ENCODE measurements around the gene ITGA11. TPM values are rescaled to one million over a fixed set of nuclear protein-coding genes. Genes with fewer than 3 reads are reported as not detected.

ITGA11 gene
- total and polyA plus RNA-seq, 2 donors, result 0.21 to 0.47 TPM

GRCh38 chr15:68276668-68277067 is 155.3 kb downstream of the ITGA11 start:
- 65% methylated on average over 3 of the region's 3 CpGs for WGBS
- Histone ChIP-seq H3K9me3 (ENCODE audit: control insufficient read depth in 2 of 2, insufficient read depth in 1 of 2, low read length in 1 of 2) (no peaks in the 10 kb centered on the region), H3K27me3 (ENCODE audit: control insufficient read depth in 2 of 2, insufficient read depth in 1 of 2, low read length in 1 of 2) (peaks cover 0 to 3% of the 10 kb centered on the region in 2 donors), H3K4me1 (ENCODE audit: control insufficient read depth in 2 of 2, insufficient read depth in 2 of 2, low read length in 2 of 2) (peaks cover 11 to 29% of the 10 kb centered on the region in 2 donors), H3K4me3 (ENCODE audit: low read length in 2 of 2) (peak overlapping the region; percentile 79 to 89), H3K27ac (ENCODE audit: low read depth in 1 of 2, low read length in 1 of 2) (peak overlapping the region; percentile 98), H3K36me3 (ENCODE audit: control insufficient read depth in 2 of 2, insufficient read depth in 2 of 2, low read length in 1 of 2) (no peaks in the 10 kb centered on the region)
- no peak for DNase-seq (ENCODE audit: low read depth in 6 of 9, low spot score in 9 of 9)

GRCh38 chr15:68275165-68275746 is 156.7 kb downstream of the ITGA11 start:
- Histone ChIP-seq H3K4me3 (ENCODE audit: low read length in 2 of 2) (no peak overlapping the region), H3K27ac (ENCODE audit: low read depth in 1 of 2, low read length in 1 of 2) (no peak overlapping the region), H3K36me3 (ENCODE audit: control insufficient read depth in 2 of 2, insufficient read depth in 2 of 2, low read length in 1 of 2) (no peaks in the 10 kb centered on the region), H3K9me3 (ENCODE audit: control insufficient read depth in 2 of 2, insufficient read depth in 1 of 2, low read length in 1 of 2) (no peaks in the 10 kb centered on the region), H3K27me3 (ENCODE audit: control insufficient read depth in 2 of 2, insufficient read depth in 1 of 2, low read length in 1 of 2) (peaks cover 0 to 3% of the 10 kb centered on the region in 2 donors), H3K4me1 (ENCODE audit: control insufficient read depth in 2 of 2, insufficient read depth in 2 of 2, low read length in 2 of 2) (peaks cover 7 to 23% of the 10 kb centered on the region in 2 donors)
- DNase-seq (ENCODE audit: low read depth in 6 of 9, low spot score in 9 of 9), result no peak
- WGBS, result 95% methylated on average over 3 of the region's 3 CpGs

GRCh38 chr15:68274201-68274848 is 157.6 kb downstream of the ITGA11 start:
- Histone ChIP-seq H3K4me1 (ENCODE audit: control insufficient read depth in 2 of 2, insufficient read depth in 2 of 2, low read length in 2 of 2) (peaks cover 0 to 17% of the 10 kb centered on the region in 2 donors), H3K27ac (ENCODE audit: low read depth in 1 of 2, low read length in 1 of 2) (no peak overlapping the region), H3K4me3 (ENCODE audit: low read length in 2 of 2) (no peak overlapping the region), H3K27me3 (ENCODE audit: control insufficient read depth in 2 of 2, insufficient read depth in 1 of 2, low read length in 1 of 2) (peaks cover 0 to 3% of the 10 kb centered on the region in 2 donors), H3K9me3 (ENCODE audit: control insufficient read depth in 2 of 2, insufficient read depth in 1 of 2, low read length in 1 of 2) (no peaks in the 10 kb centered on the region), H3K36me3 (ENCODE audit: control insufficient read depth in 2 of 2, insufficient read depth in 2 of 2, low read length in 1 of 2) (no peaks in the 10 kb centered on the region)
- 83% methylated on average over 5 of the region's 5 CpGs for WGBS
- DNase-seq (ENCODE audit: low read depth in 6 of 9, low spot score in 9 of 9), result no peak

- Histone ChIP-seq H3K4me1 (ENCODE audit: control insufficient read depth in 2 of 2, insufficient read depth in 2 of 2, low read length in 2 of 2) (peaks cover 0 to 11% of the 10 kb centered on the region in 2 donors), H3K27ac (ENCODE audit: low read depth in 1 of 2, low read length in 1 of 2) (peak overlapping the region in 1 of 2 donors; percentile 36), H3K36me3 (ENCODE audit: control insufficient read depth in 2 of 2, insufficient read depth in 2 of 2, low read length in 1 of 2) (no peaks in the 10 kb centered on the region), H3K27me3 (ENCODE audit: control insufficient read depth in 2 of 2, insufficient read depth in 1 of 2, low read length in 1 of 2) (peaks cover 0 to 3% of the 10 kb centered on the region in 2 donors), H3K4me3 (ENCODE audit: low read length in 2 of 2) (no peak overlapping the region), H3K9me3 (ENCODE audit: control insufficient read depth in 2 of 2, insufficient read depth in 1 of 2, low read length in 1 of 2) (no peaks in the 10 kb centered on the region)
- 99% methylated on average over 1 of the region's 1 CpG for WGBS
- no peak for DNase-seq (ENCODE audit: low read depth in 6 of 9, low spot score in 9 of 9)
These were observed 159.2 kb downstream of the ITGA11 start for GRCh38 chr15:68272721-68273271.

- no peak overlapping the region for H3K4me3 ChIP-seq (ENCODE audit: low read length in 2 of 2)
- no peaks in the 10 kb centered on the region for H3K9me3 ChIP-seq (ENCODE audit: control insufficient read depth in 2 of 2, insufficient read depth in 1 of 2, low read length in 1 of 2)
- H3K36me3 ChIP-seq (ENCODE audit: control insufficient read depth in 2 of 2, insufficient read depth in 2 of 2, low read length in 1 of 2), result no peaks in the 10 kb centered on the region
- H3K27me3 ChIP-seq (ENCODE audit: control insufficient read depth in 2 of 2, insufficient read depth in 1 of 2, low read length in 1 of 2), result peaks cover 3 to 4% of the 10 kb centered on the region in 2 donors
- peak overlapping the region; percentile 1 to 46 for H3K27ac ChIP-seq (ENCODE audit: low read depth in 1 of 2, low read length in 1 of 2)
- DNase-seq (ENCODE audit: low read depth in 6 of 9, low spot score in 9 of 9), result no peak
- 91% methylated on average over 11 of the region's 11 CpGs for WGBS
- peaks cover 0 to 11% of the 10 kb centered on the region in 2 donors for H3K4me1 ChIP-seq (ENCODE audit: control insufficient read depth in 2 of 2, insufficient read depth in 2 of 2, low read length in 2 of 2)
These were observed 160.0 kb downstream of the ITGA11 start for GRCh38 chr15:68271854-68272471.

GRCh38 chr15:68268405-68268804 is 163.6 kb downstream of the ITGA11 start:
- H3K27ac ChIP-seq (ENCODE audit: low read depth in 1 of 2, low read length in 1 of 2), result no peak overlapping the region
- 64% methylated on average over 3 of the region's 3 CpGs for WGBS

GRCh38 chr15:68265674-68266073 is 166.3 kb downstream of the ITGA11 start:
- 96% methylated on average over 3 of the region's 3 CpGs for WGBS
- DNase-seq (ENCODE audit: low read depth in 6 of 9, low spot score in 9 of 9), result no peak
- H3K27me3 ChIP-seq (ENCODE audit: control insufficient read depth in 2 of 2, insufficient read depth in 1 of 2, low read length in 1 of 2), result peaks cover 2 to 4% of the 10 kb centered on the region in 2 donors
- H3K36me3 ChIP-seq (ENCODE audit: control insufficient read depth in 2 of 2, insufficient read depth in 2 of 2, low read length in 1 of 2), result no peaks in the 10 kb centered on the region
- H3K4me3 ChIP-seq (ENCODE audit: low read length in 2 of 2), result no peak overlapping the region
- H3K9me3 ChIP-seq (ENCODE audit: control insufficient read depth in 2 of 2, insufficient read depth in 1 of 2, low read length in 1 of 2), result no peaks in the 10 kb centered on the region
- H3K27ac ChIP-seq (ENCODE audit: low read depth in 1 of 2, low read length in 1 of 2), result no peak overlapping the region
- no peaks in the 10 kb centered on the region for H3K4me1 ChIP-seq (ENCODE audit: control insufficient read depth in 2 of 2, insufficient read depth in 2 of 2, low read length in 2 of 2)

More at GRCh38 chr15:68268405-68268804, 163.6 kb downstream of the ITGA11 start:
- no peak for DNase-seq (ENCODE audit: low read depth in 6 of 9, low spot score in 9 of 9)
- Histone ChIP-seq H3K4me1 (ENCODE audit: control insufficient read depth in 2 of 2, insufficient read depth in 2 of 2, low read length in 2 of 2) (peaks cover 0 to 6% of the 10 kb centered on the region in 2 donors), H3K36me3 (ENCODE audit: control insufficient read depth in 2 of 2, insufficient read depth in 2 of 2, low read length in 1 of 2) (no peaks in the 10 kb centered on the region), H3K9me3 (ENCODE audit: control insufficient read depth in 2 of 2, insufficient read depth in 1 of 2, low read length in 1 of 2) (no peaks in the 10 kb centered on the region), H3K4me3 (ENCODE audit: low read length in 2 of 2) (no peak overlapping the region), H3K27me3 (ENCODE audit: control insufficient read depth in 2 of 2, insufficient read depth in 1 of 2, low read length in 1 of 2) (peaks cover 4 to 5% of the 10 kb centered on the region in 2 donors)

- H3K4me3 ChIP-seq (ENCODE audit: low read length in 2 of 2), result no peak overlapping the region
- H3K4me1 ChIP-seq (ENCODE audit: control insufficient read depth in 2 of 2, insufficient read depth in 2 of 2, low read length in 2 of 2), result no peaks in the 10 kb centered on the region
- no peak overlapping the region for H3K27ac ChIP-seq (ENCODE audit: low read depth in 1 of 2, low read length in 1 of 2)
- DNase-seq (ENCODE audit: low read depth in 6 of 9, low spot score in 9 of 9), result no peak
- peaks cover 2 to 4% of the 10 kb centered on the region in 2 donors for H3K27me3 ChIP-seq (ENCODE audit: control insufficient read depth in 2 of 2, insufficient read depth in 1 of 2, low read length in 1 of 2)
- 98% methylated on average over 4 of the region's 4 CpGs for WGBS
- H3K9me3 ChIP-seq (ENCODE audit: control insufficient read depth in 2 of 2, insufficient read depth in 1 of 2, low read length in 1 of 2), result no peaks in the 10 kb centered on the region
- no peaks in the 10 kb centered on the region for H3K36me3 ChIP-seq (ENCODE audit: control insufficient read depth in 2 of 2, insufficient read depth in 2 of 2, low read length in 1 of 2)
These were observed 166.9 kb downstream of the ITGA11 start for GRCh38 chr15:68265081-68265480.

- Histone ChIP-seq H3K27ac (ENCODE audit: low read depth in 1 of 2, low read length in 1 of 2) (no peak overlapping the region), H3K27me3 (ENCODE audit: control insufficient read depth in 2 of 2, insufficient read depth in 1 of 2, low read length in 1 of 2) (peaks cover 2 to 4% of the 10 kb centered on the region in 2 donors), H3K4me1 (ENCODE audit: control insufficient read depth in 2 of 2, insufficient read depth in 2 of 2, low read length in 2 of 2) (no peaks in the 10 kb centered on the region), H3K9me3 (ENCODE audit: control insufficient read depth in 2 of 2, insufficient read depth in 1 of 2, low read length in 1 of 2) (no peaks in the 10 kb centered on the region), H3K4me3 (ENCODE audit: low read length in 2 of 2) (no peak overlapping the region), H3K36me3 (ENCODE audit: control insufficient read depth in 2 of 2, insufficient read depth in 2 of 2, low read length in 1 of 2) (no peaks in the 10 kb centered on the region)
- DNase-seq (ENCODE audit: low read depth in 6 of 9, low spot score in 9 of 9), result no peak
- 84% methylated on average over 2 of the region's 2 CpGs for WGBS
These were observed 167.7 kb downstream of the ITGA11 start for GRCh38 chr15:68264282-68264681.

All from thymus (tissue), 11 donors.